HG03280 (cell line): ENCODE results near the gene LOXHD1.

Experiments used
- ATAC-seq: cut with Tn5 transposase; IDR thresholded peaks from one replicate; pipeline ENCODE4 v1.9.1; 2021; ENCODE audit warnings: mild to moderate bottlenecking, moderate library complexity; ENCODE audit not compliant: unreplicated experiment

The LOXHD1 gene

DNA sequence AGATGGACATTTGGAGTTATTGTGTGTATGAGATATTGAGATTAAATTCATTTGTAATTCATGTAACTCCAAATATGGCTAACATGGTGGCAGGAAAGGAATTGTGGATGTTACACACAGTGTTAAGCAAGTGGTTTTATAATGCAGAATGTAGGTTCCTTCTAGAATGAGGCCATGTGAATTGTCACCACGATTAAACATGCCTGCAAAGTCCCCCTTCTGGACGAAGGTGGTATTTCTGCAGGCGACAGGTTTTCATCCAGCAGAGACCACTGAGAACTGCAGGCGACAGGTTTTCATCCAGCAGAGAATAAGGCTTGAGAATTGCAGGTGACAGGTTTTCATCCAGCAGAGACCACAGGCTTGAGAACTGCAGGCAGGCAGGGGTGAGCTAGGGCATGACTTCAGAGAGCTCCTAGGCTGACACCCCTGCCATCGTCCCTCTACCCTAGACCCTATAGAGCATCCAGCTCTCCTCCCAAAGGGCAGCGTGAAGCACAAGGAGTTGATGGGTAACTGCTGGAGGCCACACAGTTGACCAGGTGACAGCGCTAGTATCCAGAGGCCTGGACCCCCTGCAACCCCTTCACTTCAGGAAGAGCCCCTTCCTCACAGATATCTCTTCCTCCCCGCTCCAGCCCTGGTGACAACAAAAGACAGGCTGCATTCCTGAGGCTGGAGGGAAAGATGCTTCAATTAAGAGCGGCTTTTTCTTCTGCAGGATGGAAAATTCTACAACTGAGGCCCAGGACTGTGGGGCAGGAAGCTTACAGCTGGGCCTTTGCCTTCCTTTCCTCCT lies 175.8 kb downstream of the LOXHD1 start:
- no peak for ATAC-seq

DNA sequence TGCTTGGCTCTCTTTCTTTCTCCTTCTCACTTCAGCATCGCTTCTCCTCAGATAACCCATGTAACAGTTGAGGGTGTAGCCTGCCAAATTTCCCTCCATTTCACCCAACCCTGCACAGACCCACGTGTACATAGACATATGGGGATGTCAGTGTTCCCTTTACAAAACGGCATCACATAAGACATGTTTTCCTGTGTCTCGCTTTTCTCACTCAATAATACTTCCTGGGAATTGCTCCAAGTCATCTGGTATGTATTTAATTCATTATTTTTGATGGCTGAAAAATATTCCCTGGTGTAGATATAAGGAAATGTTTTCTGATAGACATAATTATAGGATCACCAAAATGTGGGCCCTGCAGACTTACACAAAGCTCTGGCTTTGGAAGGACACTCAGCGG lies 176.8 kb downstream of the LOXHD1 start:
- no peak for ATAC-seq

DNA sequence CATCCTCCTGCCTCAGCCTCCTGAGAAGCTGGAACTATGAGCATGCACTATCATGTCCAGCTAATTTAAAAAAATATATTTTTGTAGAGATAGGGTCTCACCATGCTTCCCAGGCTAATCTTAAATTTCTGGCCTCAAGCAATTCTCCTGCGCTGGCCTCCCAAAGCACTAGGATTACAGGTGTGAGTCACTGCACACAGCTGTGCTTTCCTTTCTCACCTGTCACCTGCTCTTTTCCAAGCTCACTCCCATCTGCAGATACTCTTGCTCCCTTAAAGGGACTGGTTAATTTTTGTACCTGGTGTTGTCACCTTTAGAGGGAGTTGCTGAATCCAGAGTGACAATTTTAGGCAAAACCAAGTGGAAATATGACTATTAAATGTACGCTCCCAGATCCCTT lies 178.2 kb downstream of the LOXHD1 start:
- no peak for ATAC-seq

DNA sequence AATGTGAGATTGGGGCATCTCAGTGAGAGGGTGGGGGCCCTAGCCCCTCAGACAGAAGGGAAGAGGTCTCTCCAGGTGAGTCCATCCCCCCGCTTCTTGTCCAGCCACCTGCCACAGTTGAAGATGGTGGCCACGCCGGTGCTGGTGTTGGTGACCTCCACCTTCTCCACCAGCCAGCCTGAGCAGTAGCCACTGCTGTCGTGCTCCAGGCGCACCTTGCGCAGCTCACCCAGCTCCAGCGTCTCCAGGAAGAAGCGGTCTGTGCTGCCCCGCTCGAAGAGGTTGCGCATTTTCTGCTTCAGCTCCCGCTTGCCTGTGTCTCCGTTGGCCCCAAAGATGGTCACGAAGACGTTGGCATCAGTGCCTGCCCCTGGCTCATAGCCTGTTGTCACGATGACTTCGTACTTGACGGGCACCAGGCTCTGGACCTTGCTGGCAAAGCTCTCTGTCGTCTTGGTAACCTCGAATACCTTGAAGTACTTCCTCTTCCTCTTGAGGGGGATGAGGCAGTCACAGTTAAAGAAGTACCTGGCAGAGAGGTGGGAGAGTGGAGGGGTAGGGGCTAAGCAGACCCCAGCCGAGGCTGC lies 179.5 kb downstream of the LOXHD1 start:
- ATAC-seq: no peak

DNA sequence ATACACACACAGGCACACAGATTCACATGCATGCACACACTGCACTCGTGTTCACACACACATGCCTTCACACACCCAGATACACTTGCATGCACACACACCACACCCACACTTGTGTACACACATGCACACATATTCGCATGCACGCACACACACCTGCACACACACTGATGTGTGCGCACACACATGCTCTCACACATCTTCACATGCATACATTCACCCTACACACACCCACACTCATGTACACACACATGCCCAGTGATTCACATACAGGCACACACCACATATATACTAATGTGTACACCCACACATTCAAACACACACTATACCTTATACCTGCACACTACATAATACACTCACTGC lies 181.6 kb downstream of the LOXHD1 start:
- ATAC-seq: no peak

DNA sequence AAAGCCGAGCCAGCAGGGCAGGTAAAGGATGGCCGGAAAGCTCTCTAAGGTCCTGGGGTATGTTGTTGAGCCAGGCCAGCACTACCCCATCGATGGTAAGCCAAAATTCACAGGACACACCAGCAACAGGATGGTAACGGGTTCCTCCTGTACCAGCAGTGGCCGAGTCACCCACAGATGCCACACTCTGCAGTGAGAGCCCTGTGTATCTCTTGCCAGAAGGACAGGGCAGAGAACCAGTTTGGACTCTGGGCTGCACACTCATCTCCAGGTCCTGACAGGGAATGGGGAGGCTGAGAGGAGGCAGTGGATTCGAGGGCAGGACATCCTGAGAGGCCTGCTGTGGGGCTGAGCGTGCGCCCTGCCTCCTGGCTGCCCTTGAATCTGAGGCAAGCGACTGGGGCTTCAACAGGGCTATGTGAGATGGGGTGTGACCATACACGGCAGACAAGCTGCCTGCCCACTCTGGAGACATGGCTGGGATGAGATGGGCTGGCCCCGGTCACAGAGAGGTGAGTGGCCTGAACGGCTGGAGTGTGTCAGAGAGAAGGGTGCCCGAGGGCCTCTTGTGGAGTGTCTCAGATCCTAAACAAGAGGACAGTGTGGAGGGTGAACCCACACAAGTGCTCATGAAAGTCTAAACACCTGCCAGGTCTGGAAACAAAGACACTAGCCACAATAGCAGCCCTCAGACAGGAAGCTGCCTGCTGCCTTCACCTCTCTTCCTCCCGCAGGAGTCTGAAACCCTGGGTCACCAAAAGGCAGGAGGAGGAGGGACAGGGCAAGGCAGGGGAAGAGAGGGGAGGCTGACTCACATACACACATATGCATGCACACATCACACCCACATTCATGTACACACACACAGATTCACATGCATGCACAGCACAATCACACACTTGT lies 182.3 kb downstream of the LOXHD1 start:
- ATAC-seq: no peak

DNA sequence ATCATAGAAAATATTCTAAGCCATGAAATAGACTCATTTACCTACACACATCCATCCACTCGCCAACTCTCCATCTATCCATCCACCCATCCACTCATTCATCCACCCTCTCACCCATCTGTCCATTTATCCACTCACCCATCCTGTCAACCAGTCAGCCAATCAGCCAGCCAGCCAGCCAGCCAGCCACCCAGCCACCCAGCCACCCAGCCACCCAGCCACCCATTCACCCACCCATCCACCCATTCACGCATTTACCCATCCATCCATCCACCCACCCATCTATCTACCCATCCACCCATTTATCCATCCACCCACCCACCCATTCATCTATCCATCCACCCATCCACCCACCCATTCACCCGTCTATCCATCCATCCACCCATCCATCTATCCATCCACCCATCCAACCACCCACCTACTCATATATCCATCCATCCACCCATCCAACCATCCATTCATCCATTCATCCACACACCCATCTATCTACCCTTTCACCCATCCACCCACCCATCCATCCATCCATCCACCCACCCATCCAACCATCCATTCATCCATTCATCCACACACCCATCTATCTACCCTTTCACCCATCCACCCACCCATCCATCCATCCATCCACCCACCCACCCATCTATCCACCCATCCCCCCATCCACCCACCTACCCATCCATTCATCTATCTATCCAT lies 185.1 kb downstream of the LOXHD1 start:
- no peak for ATAC-seq

DNA sequence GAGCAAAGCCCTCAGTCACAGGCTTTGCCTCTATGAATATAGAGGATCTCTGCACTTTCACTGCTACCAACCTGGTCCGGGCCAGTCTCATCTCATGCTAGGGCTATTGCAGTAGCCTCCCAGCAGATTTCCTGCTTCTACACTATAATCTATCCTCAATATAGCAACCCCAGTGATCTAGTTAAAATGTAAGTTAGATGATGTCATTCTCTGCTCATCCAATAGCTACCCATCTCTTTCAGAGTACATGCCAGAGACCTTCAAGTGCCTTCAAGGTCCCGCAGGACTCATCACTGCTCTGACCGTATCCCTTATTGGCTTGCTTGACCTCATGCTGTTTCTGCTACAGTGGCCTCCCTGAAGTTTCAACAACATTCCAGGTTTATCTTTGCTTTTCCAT lies 186.3 kb downstream of the LOXHD1 start:
- no peak for ATAC-seq

DNA sequence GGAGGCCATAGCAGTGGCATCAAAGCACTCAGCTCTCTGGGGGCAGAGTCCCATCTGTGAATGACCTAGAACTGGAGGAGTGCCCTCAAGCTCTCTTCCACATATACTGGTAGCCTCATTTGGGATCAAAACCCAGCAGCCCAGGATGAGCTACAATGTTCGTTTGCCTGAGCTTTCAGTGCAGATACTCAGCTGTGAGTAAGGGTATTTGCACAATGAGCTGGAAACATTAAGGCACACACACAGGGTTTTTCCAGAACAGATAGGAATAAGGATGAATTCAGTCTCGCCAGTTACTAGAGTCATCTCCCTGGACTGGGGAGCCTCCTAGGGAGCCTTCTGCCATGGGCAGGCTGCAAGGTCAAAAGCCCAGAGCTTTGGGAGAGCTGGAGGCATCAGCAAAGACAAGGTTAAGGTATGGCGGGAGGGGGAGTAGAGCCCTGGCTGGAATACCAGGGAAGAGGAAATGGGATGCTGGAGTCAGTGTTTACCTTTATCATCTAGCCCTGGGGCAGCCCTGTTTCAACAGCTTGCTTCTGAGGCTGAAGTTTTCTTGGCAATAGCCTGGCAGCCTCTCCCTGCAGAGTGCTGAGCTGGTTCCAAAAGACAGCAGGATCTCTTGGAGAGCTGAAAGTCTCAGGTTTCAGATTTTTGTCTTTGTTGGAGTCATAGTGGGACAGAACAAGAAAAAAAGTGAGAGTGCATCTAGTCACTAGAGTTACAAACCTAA lies 187.7 kb downstream of the LOXHD1 start:
- no peak for ATAC-seq

DNA sequence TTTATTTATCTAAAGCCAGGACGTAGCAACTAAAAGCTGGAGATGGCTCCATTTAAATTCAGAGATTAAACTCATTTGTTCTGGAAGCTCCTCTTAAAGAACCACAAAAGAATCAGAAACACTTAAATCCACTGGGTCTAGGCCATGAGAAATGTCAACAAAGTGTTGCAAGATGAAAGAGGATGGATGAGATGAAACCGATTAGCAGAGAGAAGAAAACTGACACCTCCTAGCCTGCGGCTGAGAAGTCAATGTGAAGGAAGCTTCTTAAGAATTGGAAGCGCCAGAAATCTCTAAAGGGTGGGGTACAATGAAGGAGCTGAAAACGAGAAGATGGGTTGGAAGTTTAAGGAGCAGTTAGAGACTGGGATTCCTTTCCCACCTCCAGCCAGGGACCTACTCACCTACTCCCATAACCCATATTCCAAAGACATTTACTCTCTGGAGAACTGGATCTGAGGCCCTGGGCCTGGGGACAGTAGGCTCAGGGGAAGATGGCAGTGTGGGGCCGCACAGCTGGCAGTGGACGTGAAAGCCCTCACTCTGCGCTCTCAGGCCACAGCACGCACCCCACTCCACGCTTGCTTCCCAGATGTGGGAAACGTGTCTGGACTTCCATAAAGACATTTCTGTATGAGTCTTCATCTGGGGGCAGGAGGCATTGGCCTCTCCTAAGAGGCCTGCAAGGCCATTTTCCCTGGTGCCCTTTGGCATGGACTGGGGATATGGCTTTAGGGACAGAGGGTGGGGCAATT lies 188.4 kb downstream of the LOXHD1 start:
- no peak for ATAC-seq

DNA sequence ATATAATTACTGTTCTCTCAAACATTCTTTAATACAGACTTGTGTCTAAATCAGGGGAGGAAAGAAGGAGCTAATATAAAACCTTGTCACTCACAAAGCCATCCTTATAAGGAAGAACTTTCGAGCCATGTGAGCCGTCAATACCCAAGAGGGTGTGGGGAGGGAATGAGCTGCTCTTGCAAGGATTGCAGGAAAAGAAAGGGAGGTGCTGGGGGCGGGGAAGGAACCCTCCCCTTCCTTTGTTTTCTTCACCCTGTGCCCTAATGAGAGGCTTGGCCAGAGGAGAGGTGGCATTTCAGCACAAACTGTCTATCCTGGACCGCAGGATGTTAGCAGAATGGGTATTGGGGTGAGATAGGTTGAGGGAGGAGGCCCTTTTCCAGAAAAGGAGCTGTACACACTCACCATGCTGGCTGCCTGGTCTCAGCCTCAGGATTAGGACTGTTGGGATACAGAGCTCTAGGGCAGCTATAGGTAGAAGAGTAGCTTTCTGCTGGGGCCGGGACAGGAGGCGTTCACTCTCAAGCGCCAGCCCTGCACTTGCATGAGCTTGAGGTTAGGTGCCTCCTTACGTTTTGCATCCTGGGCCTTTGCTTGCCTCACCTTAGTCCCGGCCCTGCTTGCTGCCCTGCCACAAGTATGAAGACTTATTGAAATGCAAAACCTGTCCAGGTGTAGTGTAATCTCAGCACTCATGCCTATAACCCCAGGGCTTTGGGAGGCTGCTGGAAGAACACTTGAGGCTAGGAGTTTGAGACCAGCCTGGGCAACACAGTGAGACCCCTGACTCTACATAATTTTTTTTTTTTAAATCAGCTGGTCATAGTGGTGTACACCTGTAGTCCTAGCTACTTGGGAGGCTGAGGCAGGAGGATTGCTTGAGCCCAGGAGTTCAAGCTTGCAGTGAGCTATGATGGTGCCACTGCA lies 190.5 kb downstream of the LOXHD1 start:
- no peak for ATAC-seq

DNA sequence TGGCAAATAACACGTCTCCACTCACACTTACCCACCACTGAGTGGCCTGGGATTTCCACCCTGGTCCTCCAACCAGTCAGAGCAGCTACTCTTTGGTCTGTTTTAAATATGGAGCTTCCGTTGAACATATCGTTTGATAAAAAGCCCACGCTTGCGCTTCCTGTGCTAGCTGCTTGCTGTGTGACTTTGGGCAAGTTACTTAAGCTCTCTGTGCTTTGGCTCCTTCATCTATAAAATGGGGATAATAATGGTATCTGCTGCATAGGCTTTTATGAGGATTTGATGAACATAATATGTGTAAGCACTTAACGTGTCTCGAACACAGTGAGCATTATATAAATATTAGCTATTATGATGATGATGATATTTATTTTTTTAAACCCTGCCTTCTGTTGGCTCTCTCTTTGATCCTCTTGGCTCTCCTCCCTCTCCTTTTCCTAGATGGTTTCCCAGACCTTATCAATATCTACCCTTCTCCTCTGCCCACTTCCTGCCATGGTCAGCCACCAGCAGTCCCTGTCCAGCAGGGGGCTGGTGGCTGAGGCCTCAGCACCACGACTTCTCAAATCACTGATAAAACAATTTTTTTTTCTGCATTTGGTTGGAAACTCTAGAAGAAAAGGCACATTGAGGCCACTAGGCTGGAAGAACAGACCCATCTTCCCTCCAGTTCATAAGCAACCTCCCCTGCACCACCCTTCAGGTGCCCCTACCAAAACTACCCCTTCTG lies 191.9 kb downstream of the LOXHD1 start:
- no peak for ATAC-seq

DNA sequence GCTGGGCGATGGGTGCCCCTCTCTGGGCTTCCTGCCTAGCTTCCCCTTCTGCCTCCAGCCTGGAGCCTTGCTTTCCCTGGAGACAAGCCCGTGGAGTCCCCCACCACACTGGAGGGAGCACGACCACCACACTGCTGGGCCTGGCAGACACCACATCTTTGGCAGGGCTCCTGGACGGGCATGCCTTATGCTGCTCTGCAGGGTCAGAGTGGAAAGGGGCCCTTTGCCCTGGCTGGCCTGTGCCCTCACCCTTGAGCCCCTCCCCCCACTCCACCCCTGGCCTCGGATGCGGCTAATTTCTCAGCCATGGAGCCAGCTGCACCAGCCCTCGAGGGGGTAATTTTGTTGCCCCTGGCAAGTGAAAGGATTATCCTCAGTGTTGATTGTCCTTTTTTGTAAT lies 194.5 kb downstream of the LOXHD1 start:
- no peak for ATAC-seq

DNA sequence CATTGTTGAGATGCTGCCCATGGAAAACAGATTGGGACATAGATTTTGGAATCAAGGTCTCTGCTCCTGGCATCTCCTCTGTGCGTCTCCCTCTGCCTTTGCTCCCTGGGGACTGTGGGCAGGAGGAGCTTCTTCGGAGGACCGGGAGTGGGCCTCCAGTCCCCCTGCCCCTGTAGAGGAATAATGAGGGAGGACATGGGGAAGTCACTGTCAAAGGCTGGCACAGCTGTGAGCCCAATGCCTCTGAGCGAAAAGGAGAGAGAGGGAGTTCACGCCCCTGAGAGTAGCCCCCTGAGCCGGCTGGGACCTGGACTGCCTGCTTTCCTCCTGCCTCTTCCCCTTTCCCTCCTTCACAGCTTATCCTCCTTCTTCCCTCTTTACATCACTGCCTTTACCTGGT lies 195.0 kb downstream of the LOXHD1 start:
- no peak for ATAC-seq

DNA sequence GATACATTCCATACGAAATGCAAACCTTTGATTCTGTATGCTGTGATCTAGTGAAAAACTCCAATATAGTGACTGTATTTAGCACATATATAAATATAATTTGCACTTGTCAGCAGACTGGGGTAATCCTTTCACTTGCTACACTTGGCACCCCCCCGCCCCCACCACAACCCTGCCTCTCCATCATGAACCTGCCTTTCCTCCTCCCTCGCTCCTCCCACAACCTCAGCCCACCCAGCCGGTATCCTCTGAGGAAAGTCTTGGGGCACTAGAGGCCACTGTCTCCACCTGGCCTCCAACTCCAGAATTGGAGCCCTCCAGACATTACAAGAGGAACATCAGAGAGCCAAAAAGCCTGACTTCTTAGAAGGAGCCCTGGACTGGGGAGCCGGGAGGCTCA lies 196.3 kb downstream of the LOXHD1 start:
- no peak for ATAC-seq

DNA sequence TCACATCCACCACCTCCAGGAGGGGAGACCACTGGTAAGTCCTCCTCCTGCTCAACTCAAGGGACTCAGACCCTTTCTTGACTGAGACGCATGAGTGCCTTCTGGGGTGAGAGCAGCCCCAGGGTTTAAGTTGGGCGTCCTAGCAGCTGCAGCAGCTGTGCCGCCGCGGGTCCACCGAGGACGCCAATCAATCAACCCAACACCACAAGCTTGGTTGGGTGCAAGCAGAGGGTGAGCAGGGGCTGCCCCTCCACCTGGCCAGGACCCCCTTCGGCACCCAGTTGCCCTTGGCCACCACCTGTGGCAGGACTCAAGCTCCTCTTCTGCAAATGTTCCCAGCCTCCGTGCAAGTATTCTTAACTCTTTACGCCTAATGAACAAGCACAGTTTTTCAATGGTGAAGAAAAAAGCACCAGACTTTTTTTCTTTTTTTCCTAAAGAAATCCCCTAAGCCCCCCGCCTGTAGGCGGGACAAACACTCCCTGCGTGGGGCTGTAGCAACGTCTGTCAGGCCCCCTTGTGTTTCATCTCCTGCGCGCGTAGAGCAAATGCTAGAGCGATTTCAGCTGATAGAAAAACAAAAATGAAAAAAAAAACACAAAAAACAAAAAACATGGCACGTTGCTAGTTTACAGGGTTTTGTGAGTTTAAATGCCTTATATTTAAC lies 197.1 kb downstream of the LOXHD1 start:
- no peak for ATAC-seq

DNA sequence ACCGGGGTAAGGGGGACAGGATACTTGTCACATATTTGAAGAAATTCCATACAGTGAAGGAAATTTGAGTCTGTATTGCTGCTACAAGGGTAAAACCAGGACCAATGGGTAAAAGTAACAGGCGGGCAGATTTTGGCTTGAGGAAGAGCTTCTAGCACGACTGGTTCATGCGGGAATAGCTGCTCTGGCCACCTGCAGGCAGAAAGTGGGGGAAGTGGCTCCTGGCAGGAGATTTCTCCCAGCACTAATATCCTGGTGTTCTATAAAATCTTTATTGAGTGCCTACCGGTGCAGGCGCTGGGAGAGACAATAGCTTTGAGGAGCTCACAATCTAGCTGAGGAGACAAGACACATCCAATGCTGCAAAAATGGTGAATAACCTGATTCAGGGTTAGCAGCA lies 198.5 kb downstream of the LOXHD1 start:
- no peak for ATAC-seq

DNA sequence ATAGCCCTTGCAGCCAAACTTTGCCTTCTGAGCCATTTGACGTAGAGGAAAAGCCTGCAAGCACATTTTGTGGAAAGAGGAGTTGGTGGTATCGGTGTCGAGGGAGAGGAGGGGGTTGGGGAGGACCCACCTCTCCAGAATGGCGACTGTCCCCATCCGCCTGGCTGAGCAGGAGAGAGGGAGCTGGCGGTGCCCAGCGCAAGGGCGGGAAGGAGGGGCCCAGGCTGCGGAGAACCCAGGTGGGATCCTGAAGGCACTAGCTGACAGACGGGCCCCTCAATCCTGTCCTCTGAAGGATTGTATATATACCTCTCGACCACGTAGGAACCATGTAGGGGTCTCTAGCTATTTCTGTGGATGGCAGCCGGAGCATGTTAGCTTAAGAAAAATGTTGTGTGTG lies 200.3 kb downstream of the LOXHD1 start:
- no peak for ATAC-seq
